Measurements from ENCODE around the gene NUDT22. TPM values are rescaled to one million over a fixed set of nuclear protein-coding genes. Genes with fewer than 3 reads are reported as not detected.

NUDT22 gene
- total and polyA plus RNA-seq, 11 donors: 63.7 to 93.0 (median 70.3) TPM

DNA sequence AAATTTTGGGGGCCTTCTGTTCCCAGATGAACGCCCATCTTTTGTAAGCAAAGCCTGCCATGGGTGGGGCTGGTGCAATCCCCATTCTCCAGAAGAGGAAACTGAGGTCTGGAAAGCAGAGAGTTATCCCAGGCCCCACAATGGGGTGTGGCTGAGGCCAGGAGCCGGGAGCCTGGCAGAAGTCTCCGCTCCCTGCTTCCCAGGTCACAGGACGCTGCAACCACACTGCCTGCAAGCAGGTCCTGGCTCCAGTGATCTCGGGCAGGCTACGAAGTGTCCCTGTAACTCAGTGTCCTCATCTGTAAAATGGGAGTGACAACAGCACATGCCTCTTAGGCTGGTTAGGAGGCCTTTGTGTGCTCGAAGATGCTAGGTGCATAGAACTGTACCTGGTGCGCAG is 27.0 kb downstream of the NUDT22 start:
- TF ChIP-seq CTCF (IDR thresholded peaks at IDR 0.05) (no peak), POLR2A (IDR thresholded peaks at IDR 0.05) (no peak)
- H3K36me3 ChIP-seq: peaks cover 0 to 38% (median 28%) of the 10 kb centered on the region in 9 donors
- ATAC-seq (no peak), DNase-seq (no peak)
- 80 to 93% (median 81%) methylated on average over 5 to 8 of the region's 8 CpGs for WGBS, 4 donors
- peaks cover 5 to 42% (median 25%) of the 10 kb centered on the region in 12 donors for H3K4me1 ChIP-seq
- intact Hi-C loops (cut with DNase I): loop anchor here in 2 of 10 donors (5.0 to 10.0 kb wide), 2 partner anchors 49 to 52 kb away; partner anchors contain the start of genes CATSPERZ (in 2 of the 2) and ESRRA (in 1 of the 2)
- no peaks in the 10 kb centered on the region for H3K27me3 ChIP-seq
- H3K27ac ChIP-seq: peak overlapping the region in 3 of 12 donors; percentile 19 to 83 (median 79)
- peak overlapping the region in 7 of 12 donors; percentile 62 to 100 (median 94) for H3K4me3 ChIP-seq
- H3K9me3 ChIP-seq: no peaks in the 10 kb centered on the region

DNA sequence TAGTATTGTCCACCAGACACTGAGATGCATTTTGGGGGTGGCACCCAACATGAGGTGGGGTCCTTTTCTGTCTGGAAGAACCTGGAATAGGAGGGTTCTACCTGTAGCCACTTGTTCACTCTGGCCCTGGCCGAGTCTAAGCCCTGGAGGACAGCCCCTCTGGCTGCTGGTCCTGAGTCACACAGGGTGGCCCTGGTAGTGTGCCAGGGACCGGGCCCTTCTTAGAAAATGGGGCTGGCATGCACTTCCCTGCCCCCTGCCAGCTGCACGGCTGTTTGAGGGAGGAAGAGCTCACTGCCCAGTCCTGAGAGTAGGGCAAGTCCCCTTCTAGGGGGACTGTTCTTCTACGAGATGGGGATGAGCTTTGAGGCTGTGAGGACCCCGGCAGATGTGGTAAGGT is 27.4 kb downstream of the NUDT22 start:
- H3K27ac ChIP-seq: peak overlapping the region in 2 of 12 donors; percentile 9 to 19
- intact Hi-C loops (cut with DNase I): loop anchor here in 2 of 10 donors (5.0 to 10.0 kb wide), 2 partner anchors 49 to 51 kb away; partner anchors contain the start of genes CATSPERZ (in 2 of the 2) and ESRRA (in 1 of the 2)
- no peak for DNase-seq

DNA sequence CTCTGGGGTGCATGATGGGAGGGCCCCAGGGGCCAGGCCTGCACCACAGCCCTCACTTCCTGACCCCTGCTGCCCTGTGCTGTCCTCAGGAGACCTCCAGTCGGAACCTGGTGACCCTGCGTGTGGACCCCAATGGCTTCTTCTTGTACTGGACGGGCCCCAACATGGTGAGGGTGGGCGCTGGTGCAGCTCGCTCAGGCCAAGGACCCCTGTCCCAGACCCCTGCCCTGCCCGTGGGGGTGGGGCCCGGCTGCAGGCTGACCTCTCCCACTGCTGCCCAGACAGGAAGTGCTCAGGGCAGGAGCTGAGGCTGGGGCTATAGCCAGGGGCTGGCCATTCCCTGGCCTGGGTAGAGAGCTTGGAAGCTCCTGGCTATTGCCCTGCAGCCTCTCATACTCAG is 28.3 kb downstream of the NUDT22 start:
- 87 to 100% (median 93%) methylated on average over 4 to 7 of the region's 7 CpGs for WGBS, 4 donors
- no peak for DNase-seq
- Histone ChIP-seq H3K4me3 (no peak overlapping the region), H3K9me3 (no peaks in the 10 kb centered on the region), H3K36me3 (peaks cover 0 to 51% (median 41%) of the 10 kb centered on the region in 9 donors), H3K4me1 (peaks cover 5 to 41% (median 25%) of the 10 kb centered on the region in 12 donors), H3K27me3 (no peaks in the 10 kb centered on the region), H3K27ac (no peak overlapping the region)
- TF ChIP-seq POLR2A (IDR thresholded peaks at IDR 0.05) (no peak), CTCF (IDR thresholded peaks at IDR 0.05) (no peak)
- no peak for ATAC-seq
- intact Hi-C loops (cut with DNase I): loop anchor here in 2 of 10 donors (5.0 to 10.0 kb wide), 2 partner anchors 48 to 50 kb away; partner anchors contain the start of genes CATSPERZ (in 2 of the 2) and ESRRA (in 1 of the 2)

More for the DNA sequence above, 27.4 kb downstream of the NUDT22 start:
- Histone ChIP-seq H3K4me3 (no peak overlapping the region), H3K36me3 (peaks cover 0 to 42% (median 32%) of the 10 kb centered on the region in 9 donors), H3K9me3 (no peaks in the 10 kb centered on the region), H3K4me1 (peaks cover 5 to 41% (median 25%) of the 10 kb centered on the region in 12 donors), H3K27me3 (no peaks in the 10 kb centered on the region)
- TF ChIP-seq CTCF (IDR thresholded peaks at IDR 0.05) (no peak), POLR2A (IDR thresholded peaks at IDR 0.05) (no peak)
- WGBS, 4 donors: 49 to 57% (median 55%) methylated on average over 4 to 5 of the region's 5 CpGs
- peak in 1 of 4 donors; percentile 26 for ATAC-seq

Measured in heart left ventricle (tissue), 16 donors.